HL-60/S4 treated with phorbol 12-myristate 13-acetate at 8.2 ng/mL for 4 days and 3 days (cell line): ENCODE measurements around the gene BHLHE23.
"Not testable (repeated sequence)": the region's sequence is repeated elsewhere in the genome, so short reads cannot be mapped to it uniquely, and the experiment has no call there.

Experiments
- in situ Hi-C: fragments of 300-500 bp; cut with MboI; formaldehyde crosslinking; loops from 2 replicates; pipeline ENCODE4 v1.15.0; 2022; ENCODE audit warnings: low sequenced_read_pairs

BHLHE23 gene

GRCh38 chr20:63043348-63044203, 36.8 kb upstream of the BHLHE23 start:
- in situ Hi-C loops = no loop called here

- in situ Hi-C loops = no loop called here
These were observed 35.8 kb upstream of the BHLHE23 start for GRCh38 chr20:63042448-63043071.

GRCh38 chr20:63041776-63042175, 35.0 kb upstream of the BHLHE23 start:
- in situ Hi-C loops = no loop called here

GRCh38 chr20:63037669-63038268, 31.0 kb upstream of the BHLHE23 start:
- in situ Hi-C loops = no loop called here

GRCh38 chr20:63036291-63036690, 29.5 kb upstream of the BHLHE23 start:
- in situ Hi-C loops = no loop called here

- in situ Hi-C loops = no loop called here
These were observed 28.9 kb upstream of the BHLHE23 start for GRCh38 chr20:63035603-63036185.

GRCh38 chr20:63034710-63035602, 28.2 kb upstream of the BHLHE23 start:
- in situ Hi-C loops = not testable (repeated sequence)

- in situ Hi-C loops = no loop called here
These were observed 27.3 kb upstream of the BHLHE23 start for GRCh38 chr20:63033794-63034709.

GRCh38 chr20:63032861-63033793, 26.4 kb upstream of the BHLHE23 start:
- in situ Hi-C loops = no loop called here

- in situ Hi-C loops = no loop called here
These were observed 25.4 kb upstream of the BHLHE23 start for GRCh38 chr20:63032026-63032800.

GRCh38 chr20:63031251-63032014, 24.7 kb upstream of the BHLHE23 start:
- in situ Hi-C loops = no loop called here

- in situ Hi-C loops = no loop called here
These were observed 22.8 kb upstream of the BHLHE23 start for GRCh38 chr20:63029358-63030121.

- in situ Hi-C loops = no loop called here
These were observed 21.7 kb upstream of the BHLHE23 start for GRCh38 chr20:63028461-63028921.

GRCh38 chr20:63027922-63028389, 21.2 kb upstream of the BHLHE23 start:
- in situ Hi-C loops = no loop called here

- in situ Hi-C loops = no loop called here
These were observed 20.6 kb upstream of the BHLHE23 start for GRCh38 chr20:63027221-63027921.
